Measurements from ENCODE around the gene LOXL1. TPM values are rescaled to one million over a fixed set of nuclear protein-coding genes. Genes with fewer than 3 reads are reported as not detected.

LOXL1 gene
- total RNA-seq, 3 donors from 2014 or later, result 5.6 to 11.3 (median 10.8) TPM

GRCh38 chr15:73964736-73965093 lies 38.5 kb downstream of the LOXL1 start:
- intact Hi-C loops (cut with DNase I; ENCODE audit: low total_unique reads), result no loop called here
- DNase-seq (ENCODE audit: low spot score in 2 of 2), result peak; percentile 67 to 76

GRCh38 chr15:73965094-73965757 lies 39.0 kb downstream of the LOXL1 start:
- Histone ChIP-seq H3K4me1 (no peaks in the 10 kb centered on the region), H3K27ac (no peak overlapping the region), H3K9me3 (no peaks in the 10 kb centered on the region), H3K36me3 (no peaks in the 10 kb centered on the region), H3K27me3 (no peaks in the 10 kb centered on the region), H3K4me3 (no peak overlapping the region)
- no peak for TF ChIP-seq CTCF (IDR thresholded peaks at IDR 0.05)
- intact Hi-C loops (cut with DNase I; ENCODE audit: low total_unique reads), result no loop called here
- DNase-seq (ENCODE audit: low spot score in 2 of 2), result no peak

More at GRCh38 chr15:73964736-73965093, 38.5 kb downstream of the LOXL1 start:
- Histone ChIP-seq H3K27me3 (no peaks in the 10 kb centered on the region), H3K4me3 (no peak overlapping the region), H3K9me3 (no peaks in the 10 kb centered on the region), H3K27ac (no peak overlapping the region), H3K4me1 (no peaks in the 10 kb centered on the region), H3K36me3 (no peaks in the 10 kb centered on the region)
- TF ChIP-seq POLR2A (IDR thresholded peaks at IDR 0.05) (no peak), POLR2AphosphoS5 (IDR thresholded peaks at IDR 0.05) (no peak), CTCF (IDR thresholded peaks at IDR 0.05) (peak; percentile 85 to 87 (median 86))

- TF ChIP-seq CTCF (IDR thresholded peaks at IDR 0.05) (no peak), POLR2A (IDR thresholded peaks at IDR 0.05) (no peak), POLR2AphosphoS5 (IDR thresholded peaks at IDR 0.05) (no peak)
- H3K27me3 ChIP-seq, result no peaks in the 10 kb centered on the region
- no peak overlapping the region for H3K4me3 ChIP-seq
- no peaks in the 10 kb centered on the region for H3K36me3 ChIP-seq
- intact Hi-C loops (cut with DNase I; ENCODE audit: low total_unique reads), result no loop called here
- no peaks in the 10 kb centered on the region for H3K4me1 ChIP-seq
- no peak for DNase-seq (ENCODE audit: low spot score in 2 of 2)
- H3K27ac ChIP-seq, result no peak overlapping the region
- no peaks in the 10 kb centered on the region for H3K9me3 ChIP-seq
Observed at GRCh38 chr15:73965758-73966113, 39.5 kb downstream of the LOXL1 start.

GRCh38 chr15:73968461-73968860 lies 42.2 kb downstream of the LOXL1 start:
- no peak overlapping the region for H3K4me3 ChIP-seq
- no peaks in the 10 kb centered on the region for H3K4me1 ChIP-seq
- TF ChIP-seq POLR2AphosphoS5 (IDR thresholded peaks at IDR 0.05) (no peak), CTCF (IDR thresholded peaks at IDR 0.05) (no peak), POLR2A (IDR thresholded peaks at IDR 0.05) (no peak)
- H3K27me3 ChIP-seq, result no peaks in the 10 kb centered on the region
- H3K36me3 ChIP-seq, result no peaks in the 10 kb centered on the region
- no peak overlapping the region for H3K27ac ChIP-seq
- no peak for DNase-seq (ENCODE audit: low spot score in 2 of 2)
- no peaks in the 10 kb centered on the region for H3K9me3 ChIP-seq
- intact Hi-C loops (cut with DNase I; ENCODE audit: low total_unique reads), result no loop called here

- H3K4me3 ChIP-seq, result no peak overlapping the region
- no peaks in the 10 kb centered on the region for H3K27me3 ChIP-seq
- no peaks in the 10 kb centered on the region for H3K4me1 ChIP-seq
- no peak overlapping the region for H3K27ac ChIP-seq
- intact Hi-C loops (cut with DNase I; ENCODE audit: low total_unique reads), result no loop called here
- DNase-seq (ENCODE audit: low spot score in 2 of 2), result peak in 1 of 2 donors; percentile 34
- H3K36me3 ChIP-seq, result no peaks in the 10 kb centered on the region
- no peaks in the 10 kb centered on the region for H3K9me3 ChIP-seq
- TF ChIP-seq CTCF (IDR thresholded peaks at IDR 0.05) (no peak), POLR2AphosphoS5 (IDR thresholded peaks at IDR 0.05) (no peak), POLR2A (IDR thresholded peaks at IDR 0.05) (no peak)
Observed at GRCh38 chr15:73969151-73969759, 43.0 kb downstream of the LOXL1 start.

Data from breast epithelium (tissue), 4 donors.